HG03060 (cell line): ENCODE data around the gene GIPR.
"Not testable (repeated sequence)": the region's sequence is repeated elsewhere in the genome, so short reads cannot be mapped to it uniquely, and the experiment has no call there.

ENCODE experiments used
- ATAC-seq: cut with Tn5 transposase; IDR thresholded peaks from one replicate; pipeline ENCODE4 v1.9.1; 2021; ENCODE audit warnings: low read depth, moderate number of reproducible peaks; ENCODE audit not compliant: unreplicated experiment

Gene GIPR, protein sequence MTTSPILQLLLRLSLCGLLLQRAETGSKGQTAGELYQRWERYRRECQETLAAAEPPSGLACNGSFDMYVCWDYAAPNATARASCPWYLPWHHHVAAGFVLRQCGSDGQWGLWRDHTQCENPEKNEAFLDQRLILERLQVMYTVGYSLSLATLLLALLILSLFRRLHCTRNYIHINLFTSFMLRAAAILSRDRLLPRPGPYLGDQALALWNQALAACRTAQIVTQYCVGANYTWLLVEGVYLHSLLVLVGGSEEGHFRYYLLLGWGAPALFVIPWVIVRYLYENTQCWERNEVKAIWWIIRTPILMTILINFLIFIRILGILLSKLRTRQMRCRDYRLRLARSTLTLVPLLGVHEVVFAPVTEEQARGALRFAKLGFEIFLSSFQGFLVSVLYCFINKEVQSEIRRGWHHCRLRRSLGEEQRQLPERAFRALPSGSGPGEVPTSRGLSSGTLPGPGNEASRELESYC

DNA sequence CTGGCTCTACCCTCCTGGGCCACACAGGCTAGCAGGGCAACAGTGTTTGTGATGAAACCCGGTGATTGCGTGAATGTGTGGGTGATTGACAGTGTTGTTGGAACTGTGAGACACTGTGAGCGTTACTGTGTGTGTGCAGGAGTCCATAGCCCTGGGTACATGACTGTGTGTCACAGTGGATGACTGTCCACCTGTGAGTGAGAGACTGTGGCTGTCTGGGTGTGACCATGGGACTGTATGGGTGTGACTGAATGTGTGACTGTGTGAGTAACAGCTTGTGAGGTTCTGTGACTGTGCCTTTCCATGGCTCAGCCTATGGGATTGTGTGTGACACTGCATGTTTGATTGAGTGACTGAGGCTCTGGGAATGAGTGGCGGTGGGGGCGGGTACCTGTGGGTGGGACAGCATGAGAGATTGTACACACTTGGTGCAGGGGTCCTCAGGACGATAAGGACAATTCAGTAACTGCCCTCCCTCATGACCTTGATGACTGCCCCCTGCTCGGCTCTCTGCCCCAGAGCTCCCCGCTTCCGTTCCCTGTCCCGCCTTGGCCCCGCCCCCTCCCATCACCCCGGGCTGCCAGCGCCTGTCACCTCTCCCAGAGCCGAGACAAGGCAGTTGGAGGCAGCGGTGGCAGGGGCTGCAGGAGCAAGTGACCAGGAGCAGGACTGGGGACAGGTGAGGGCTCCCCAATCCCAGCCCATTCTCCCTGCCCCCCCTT lies at the start of gene GIPR:
Gene GIPR, plus strand, starts transcription at position 602 of the 722 bp plus-strand sequence. CDS start 1,300 bp downstream, outside the sequence.
- no peak for ATAC-seq

GRCh38 chr19:45621389-45621788 lies 46.6 kb upstream of the GIPR start:
- ATAC-seq = no peak

GRCh38 chr19:45621976-45622503 lies 46.0 kb upstream of the GIPR start:
- no peak for ATAC-seq

DNA sequence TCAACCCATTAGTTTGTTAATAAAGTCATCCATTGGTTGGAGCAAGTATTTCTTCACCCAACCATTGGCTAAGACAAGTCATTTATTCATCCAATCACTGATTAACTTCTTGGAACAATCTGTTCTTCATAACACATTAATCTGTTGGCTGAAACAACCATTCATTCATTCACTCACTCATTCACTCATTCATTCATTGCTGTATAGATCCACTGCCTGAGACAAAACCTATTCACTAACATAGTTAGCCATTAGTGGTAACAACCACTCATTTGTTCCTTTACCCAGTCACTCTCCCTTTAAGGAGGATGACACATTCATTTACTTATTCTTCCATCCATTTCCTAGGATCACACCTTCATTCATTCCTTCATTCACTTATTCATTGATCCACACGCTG lies 44.0 kb upstream of the GIPR start:
- ATAC-seq = no peak

DNA sequence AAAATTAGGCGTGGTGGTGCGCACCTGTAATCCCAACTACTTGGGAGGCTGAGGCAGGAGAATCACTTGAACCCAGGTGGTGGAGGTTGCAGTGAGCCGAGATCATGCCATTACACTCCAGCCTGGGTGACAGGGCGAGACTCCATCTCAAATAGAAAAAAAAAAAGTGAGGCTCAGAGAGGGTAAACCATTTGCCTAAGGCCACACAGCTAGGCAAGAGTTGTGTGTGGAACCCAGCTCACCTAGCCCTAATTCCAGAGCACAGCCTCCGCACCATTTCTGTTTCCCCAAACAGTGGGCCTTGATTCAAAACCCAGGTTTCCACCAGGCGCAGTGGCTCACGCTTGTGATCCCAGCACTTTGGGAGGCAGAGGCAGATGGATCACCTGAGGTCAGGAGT lies 39.8 kb upstream of the GIPR start:
- not testable (repeated sequence) for ATAC-seq

GRCh38 chr19:45629704-45630103 lies 38.3 kb upstream of the GIPR start:
- ATAC-seq = no peak

DNA sequence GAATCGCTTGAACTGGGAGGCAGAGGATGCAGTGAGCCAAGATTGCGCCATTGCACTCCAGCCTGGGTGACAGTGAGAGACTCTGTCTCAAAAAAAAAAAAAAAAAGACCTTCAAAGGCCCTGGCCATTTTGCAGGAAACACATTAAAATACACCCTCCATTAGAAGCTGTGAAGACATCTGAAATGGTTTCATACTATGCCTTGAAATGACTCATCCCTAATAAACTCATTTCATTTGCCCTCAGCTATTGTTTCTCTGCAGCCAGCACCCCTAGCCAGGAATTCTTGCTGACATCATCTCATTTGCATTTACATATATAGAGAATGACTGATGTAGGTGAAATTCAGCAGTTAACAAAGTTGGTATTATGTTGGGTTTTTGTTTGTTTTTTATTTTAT lies 37.6 kb upstream of the GIPR start:
- ATAC-seq = no peak

- ATAC-seq = no peak
These were observed 35.4 kb upstream of the GIPR start for GRCh38 chr19:45632468-45633196.

GRCh38 chr19:45636275-45636674 lies 31.7 kb upstream of the GIPR start:
- no peak for ATAC-seq

GRCh38 chr19:45636902-45637301 lies 31.1 kb upstream of the GIPR start:
- ATAC-seq = no peak

GRCh38 chr19:45637890-45638667 lies 29.9 kb upstream of the GIPR start:
- ATAC-seq = no peak

- no peak for ATAC-seq
These were observed 28.9 kb upstream of the GIPR start, which contains the start of gene EML2 for GRCh38 chr19:45638930-45639729. TSS of gene EML2 (minus strand) at chr19:45639397. CDS start at chr19:45639376, 21 bp downstream.

- no peak for ATAC-seq
These were observed 27.2 kb upstream of the GIPR start for GRCh38 chr19:45640849-45641273.

DNA sequence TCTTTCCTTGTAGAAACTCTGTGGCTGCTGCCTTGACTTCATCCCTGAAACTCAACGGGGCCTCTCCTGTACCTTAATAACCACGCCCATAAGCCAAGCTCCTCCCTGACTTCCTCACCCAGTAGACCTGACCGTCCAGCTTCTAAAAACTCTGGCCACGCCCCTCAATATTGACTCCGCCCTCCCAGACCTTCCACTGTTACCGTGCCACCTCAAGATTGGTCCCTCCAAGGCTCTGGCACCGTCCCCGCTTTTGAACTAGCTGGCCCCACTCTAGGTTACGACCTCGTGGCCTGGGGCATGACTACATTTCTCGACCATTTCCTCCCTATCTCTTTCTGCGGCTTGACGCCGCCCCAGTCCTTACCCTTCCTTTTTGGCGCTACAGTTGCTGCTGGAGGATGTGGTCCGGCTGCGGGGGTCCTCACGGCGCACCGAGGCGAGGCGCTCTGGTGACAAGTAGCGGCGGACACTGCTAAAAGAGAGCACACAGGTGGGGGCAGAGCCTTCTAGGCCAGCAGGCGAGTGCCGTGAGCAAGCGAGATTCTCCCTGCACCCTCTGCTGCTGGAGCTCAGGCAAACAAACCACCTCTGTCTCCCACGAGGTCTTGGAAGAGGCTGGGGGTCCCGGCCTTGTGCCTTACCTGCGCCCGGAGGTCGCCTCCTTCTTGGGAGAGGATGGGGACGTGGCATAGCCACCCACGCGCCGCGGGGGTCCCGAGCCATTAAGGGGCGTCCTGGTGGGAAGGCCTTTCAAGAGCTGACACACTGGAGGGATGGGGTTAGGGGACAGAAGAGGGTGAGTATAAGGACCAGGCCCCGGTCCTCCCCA lies 26.5 kb upstream of the GIPR start:
- peak; percentile 29 for ATAC-seq

DNA sequence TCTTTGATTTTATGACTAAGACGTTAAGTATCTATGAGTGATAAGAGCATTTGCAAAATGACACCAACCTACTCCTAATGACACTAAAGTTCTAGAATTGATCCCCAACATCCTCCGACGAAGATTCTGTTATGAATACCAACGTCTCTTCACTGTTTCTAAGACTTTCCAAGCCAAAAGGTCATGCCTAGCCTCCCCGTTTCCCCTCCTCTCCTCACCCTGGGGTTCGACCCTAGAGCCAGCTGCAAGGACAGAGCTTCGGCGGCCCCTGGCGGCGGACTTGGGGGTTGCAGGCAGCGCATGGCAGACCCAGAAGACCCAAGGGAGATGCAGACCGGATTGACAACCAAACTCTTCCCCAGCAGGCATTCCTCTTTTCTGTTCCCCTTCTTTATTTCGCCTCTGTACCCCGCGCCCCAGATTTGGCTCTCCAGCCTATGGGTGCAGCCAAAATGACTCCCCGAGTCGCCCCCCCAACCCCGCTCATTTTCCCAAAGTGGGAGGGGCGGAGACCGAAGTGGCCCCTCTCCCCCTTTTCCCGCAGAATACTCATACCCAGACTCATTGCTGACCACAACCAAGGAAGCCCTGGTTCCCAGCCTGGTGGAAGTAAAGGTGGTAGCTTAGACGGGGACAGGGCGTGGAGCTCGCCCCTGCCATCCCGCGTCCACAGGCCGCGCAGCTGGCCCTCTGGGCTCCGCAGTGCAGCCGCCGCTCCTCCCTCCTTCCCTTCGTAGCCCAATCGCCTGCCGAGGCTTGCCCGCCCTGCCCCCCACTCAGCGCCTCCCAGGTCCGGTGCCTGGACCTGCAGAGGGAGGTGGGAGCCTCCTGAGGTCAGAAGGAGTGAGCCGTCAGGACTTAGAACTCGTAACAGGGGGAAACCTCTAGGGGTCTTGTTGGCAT lies 24.7 kb upstream of the GIPR start:
- ATAC-seq = no peak

DNA sequence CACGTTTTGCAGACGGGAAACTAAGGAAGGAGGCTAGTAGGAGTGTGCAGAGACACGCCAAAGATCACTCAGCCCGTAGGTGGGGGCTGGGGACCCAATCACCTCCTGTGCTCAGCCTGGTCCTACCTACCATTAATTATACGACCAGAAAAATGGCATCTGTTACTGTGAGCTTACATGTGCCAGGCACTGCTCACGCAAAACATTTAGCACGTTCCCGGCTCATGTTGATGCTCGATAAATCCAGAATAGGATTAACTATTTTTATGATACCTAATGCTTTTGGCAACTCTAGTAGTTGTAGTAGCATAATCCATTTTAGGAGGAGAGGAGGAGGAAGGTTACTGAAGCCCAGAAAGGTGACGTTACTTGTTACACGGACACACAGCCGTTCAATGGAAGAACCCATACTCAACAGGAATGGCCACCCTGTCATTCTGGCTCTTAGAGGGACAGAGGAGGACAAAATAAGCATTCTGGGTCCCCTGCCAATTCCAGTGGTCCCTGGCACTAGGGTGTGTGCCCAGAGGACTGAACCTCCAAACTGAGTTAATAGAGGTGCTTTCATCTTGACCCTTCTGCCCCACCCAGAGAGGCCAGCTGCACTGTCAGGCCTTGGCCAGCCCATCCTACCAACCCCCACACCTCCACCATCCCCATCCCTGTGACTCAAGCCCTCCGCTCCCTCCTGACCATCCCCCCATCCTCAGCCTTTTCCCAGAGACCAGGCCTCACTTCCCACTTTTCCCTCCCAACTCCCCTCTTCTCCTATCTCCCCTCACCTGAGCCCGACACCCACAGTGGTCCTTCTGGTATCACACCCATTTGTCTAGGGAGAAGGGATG lies 23.9 kb upstream of the GIPR start:
- no peak for ATAC-seq
